ENCODE data around the gene GINS3.
"Not testable (repeated sequence)": the region's sequence is repeated elsewhere in the genome, so short reads cannot be mapped to it uniquely, and the experiment has no call there.

The GINS3 gene

GRCh38 chr16:58393138-58393504 is 850 bp downstream of the GINS3 start:
- FAIRE-seq, result no peak

- not testable (repeated sequence) for FAIRE-seq
Observed at GRCh38 chr16:58396897-58397296, 4.6 kb downstream of the GINS3 start.

GRCh38 chr16:58399718-58400633 is 7.7 kb downstream of the GINS3 start:
- no peak for FAIRE-seq

- FAIRE-seq, result not testable (repeated sequence)
Observed at GRCh38 chr16:58401305-58401704, 9.0 kb downstream of the GINS3 start.

- no peak for FAIRE-seq
Observed at GRCh38 chr16:58402796-58403195, 10.5 kb downstream of the GINS3 start.

- no peak for FAIRE-seq
Observed at GRCh38 chr16:58409316-58409973, 17.2 kb downstream of the GINS3 start.

GRCh38 chr16:58411336-58411735 is 19.1 kb downstream of the GINS3 start:
- no peak for FAIRE-seq

- no peak for FAIRE-seq
Observed at GRCh38 chr16:58411736-58412614, 19.7 kb downstream of the GINS3 start.

- not testable (repeated sequence) for FAIRE-seq
Observed at GRCh38 chr16:58412615-58412970, 20.3 kb downstream of the GINS3 start.

GRCh38 chr16:58413359-58413758 is 21.1 kb downstream of the GINS3 start:
- no peak for FAIRE-seq

GRCh38 chr16:58415003-58415402 is 22.7 kb downstream of the GINS3 start:
- FAIRE-seq, result no peak

GRCh38 chr16:58415961-58416360 is 23.7 kb downstream of the GINS3 start:
- FAIRE-seq, result not testable (repeated sequence)

GRCh38 chr16:58417035-58417434 is 24.8 kb downstream of the GINS3 start:
- FAIRE-seq, result no peak

GRCh38 chr16:58417600-58417999 is 25.3 kb downstream of the GINS3 start:
- FAIRE-seq, result no peak

- FAIRE-seq, result no peak
Observed at GRCh38 chr16:58418026-58418425, 25.8 kb downstream of the GINS3 start.

GRCh38 chr16:58418601-58419000 is 26.3 kb downstream of the GINS3 start:
- no peak for FAIRE-seq

- FAIRE-seq, result no peak
Observed at GRCh38 chr16:58419241-58419990, 27.1 kb downstream of the GINS3 start.

GRCh38 chr16:58421059-58421458 is 28.8 kb downstream of the GINS3 start:
- FAIRE-seq, result no peak

- FAIRE-seq, result no peak
Observed at GRCh38 chr16:58421529-58421928, 29.3 kb downstream of the GINS3 start.

- FAIRE-seq, result no peak
Observed at GRCh38 chr16:58422809-58423208, 30.5 kb downstream of the GINS3 start.

- FAIRE-seq, result no peak
Observed at GRCh38 chr16:58425245-58425644, 33.0 kb downstream of the GINS3 start.

GRCh38 chr16:58425756-58426494 is 33.7 kb downstream of the GINS3 start:
- no peak for FAIRE-seq

All from TTC549 (cell line).